NOMO-1 treated with dmso at 0.1 percent for 144 hours (cell line): ENCODE results near the gene P4HB.
A peak's percentile ranks its signal among the peaks of the same experiment; 100 is the strongest.

Source experiments
- DNase-seq: peaks from one replicate; lab custom pipeline; 2025; ENCODE audit not compliant: unreplicated experiment; lab: John Stamatoyannopoulos, UW

P4HB gene

DNA sequence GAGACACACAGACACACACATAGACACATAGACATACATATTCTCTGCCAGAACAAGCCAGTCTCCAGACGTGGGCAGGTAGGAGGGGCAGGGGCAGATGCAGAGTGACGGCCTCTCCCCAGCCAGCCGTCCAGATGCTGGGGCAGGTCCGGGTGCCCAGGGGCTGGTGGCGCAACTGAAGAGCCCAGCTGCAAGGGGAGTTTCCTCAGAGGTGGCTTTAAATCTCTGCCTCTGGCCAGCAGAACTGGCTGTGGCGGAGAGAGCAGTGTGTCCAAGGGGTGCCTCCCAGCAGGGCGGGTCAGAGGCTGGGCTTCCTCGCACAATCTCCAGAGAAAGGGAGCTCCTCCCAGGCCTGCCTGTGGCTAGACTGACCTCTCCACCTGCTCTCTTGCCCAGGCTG is 65.8 kb downstream of the P4HB start:
- peak; percentile 18 for DNase-seq

DNA sequence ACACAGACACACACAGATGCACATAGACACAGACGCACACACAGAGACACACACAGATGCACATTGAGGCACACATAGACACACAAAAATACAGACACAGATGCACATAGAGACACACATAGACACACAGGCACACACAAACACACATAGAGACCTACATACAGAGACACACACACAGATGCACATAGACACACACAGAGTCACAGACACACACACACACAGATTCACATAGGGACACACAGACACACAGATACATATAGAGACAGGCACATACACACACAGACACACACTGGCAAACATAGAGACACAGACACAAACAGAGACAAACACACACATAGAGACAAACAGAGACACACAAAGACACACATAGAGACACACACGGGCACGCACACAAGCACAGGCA is 66.3 kb downstream of the P4HB start:
- no peak for DNase-seq
